HG03575 (cell line): ENCODE data around the gene MUC4.

ENCODE experiments used
- ATAC-seq: cut with Tn5 transposase; IDR thresholded peaks from one replicate; pipeline ENCODE4 v1.9.1; 2021; ENCODE audit not compliant: unreplicated experiment, insufficient number of reproducible peaks, low FRiP score; ENCODE audit errors: extremely low read depth

MUC4 gene

GRCh38 chr3:195698325-195698646 is 113.4 kb downstream of the MUC4 start:
- no peak for ATAC-seq

DNA sequence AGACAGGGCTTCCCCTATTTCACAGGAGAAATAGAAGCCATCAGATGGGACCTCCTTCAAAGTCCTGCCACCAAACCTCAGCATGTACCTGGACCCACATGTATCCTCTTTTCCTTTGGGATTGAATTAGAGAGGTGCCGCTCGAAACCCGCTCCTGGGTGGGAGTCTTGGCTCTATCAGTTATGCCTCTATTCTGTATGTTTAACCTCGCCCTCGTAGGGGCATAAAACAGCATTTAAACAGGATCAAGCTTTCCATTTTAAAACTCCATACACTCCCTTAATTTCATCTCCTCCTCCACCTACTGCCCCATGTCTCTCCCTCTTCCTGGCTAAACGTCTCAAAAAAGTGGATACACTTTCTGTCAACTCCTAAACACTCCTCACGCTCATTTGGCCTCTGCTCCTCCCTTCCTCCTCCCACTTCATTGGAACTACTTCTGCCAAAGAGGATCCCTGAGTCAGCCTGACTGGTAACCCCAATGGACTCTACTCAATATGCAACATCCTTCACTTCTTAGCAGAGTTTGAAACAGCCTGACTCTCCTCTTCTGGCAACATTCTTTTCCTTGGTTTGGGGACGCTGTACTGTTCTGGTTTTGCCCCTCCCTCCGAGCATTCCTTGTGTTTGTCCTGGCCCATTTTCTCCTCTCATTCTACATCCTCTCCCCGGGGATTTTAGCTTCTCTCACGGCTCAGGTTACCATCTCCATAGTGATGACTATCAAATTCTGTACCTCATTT is 114.0 kb downstream of the MUC4 start:
- ATAC-seq: no peak
